IMR-90 (cell line): ENCODE results near the gene DISC1. TPM values are rescaled to one million over a fixed set of nuclear protein-coding genes. Genes with fewer than 3 reads are reported as not detected.

Experiments used
- ATAC-seq: fragments of 200-7000 bp; cut with Tn5 transposase; 2 replicates; pipeline ENCODE4 v1.9.1; 2020; ENCODE audit warnings: low read depth, mild to moderate bottlenecking, moderate library complexity
- BruUV-seq: library from RNA; stranded (reverse); fragments of 400-500 nt; replicated peaks from 2 replicates; lab custom pipeline; 2021; lab: Mats Ljungman, UMichigan
- CTCF ChIA-PET: fragments of 300-600 bp; formaldehyde crosslinking; extraction: SDS; loops from one replicate; lab custom pipeline; 2021; ENCODE audit warnings: antibody characterized with exemption; lab: Yijun Ruan, JAX
- POLR2A ChIA-PET: fragments of 300-600 bp; sonication (Branson Sonifier 250); formaldehyde crosslinking; loops from one replicate; lab custom pipeline; 2022; ENCODE audit warnings: antibody characterized with exemption; ENCODE audit not compliant: unreplicated experiment; lab: Charles Lee
- DNase-seq: peaks from one replicate; pipeline ENCODE4 v3.0.0; 2013
- H2AFZ ChIP-seq: replicated peaks from 2 replicates; pipeline ENCODE3; 2013; ENCODE audit warnings: low read length, mild to moderate bottlenecking; ENCODE audit not compliant: poor library complexity
- H2AK5ac ChIP-seq: 2 replicates; pipeline ENCODE4 v1.6.1; 2013; ENCODE audit warnings: low read depth, low read length, inconsistent platforms
- H2AK9ac ChIP-seq: replicated peaks from 2 replicates; pipeline ENCODE3; 2013; ENCODE audit warnings: mild to moderate bottlenecking, low read depth, low read length, moderate library complexity; ENCODE audit not compliant: poor library complexity
- H2BK120ac ChIP-seq: 2 replicates; pipeline ENCODE4 v1.6.1; 2013; ENCODE audit warnings: low read depth, low read length, inconsistent platforms
- H2BK15ac ChIP-seq: 3 replicates; pipeline ENCODE4 v1.6.1; 2013; ENCODE audit warnings: low read depth, low read length, inconsistent platforms
- H2BK20ac ChIP-seq: 2 replicates; pipeline ENCODE4 v1.6.1; 2013; ENCODE audit warnings: low read depth, mild to moderate bottlenecking, inconsistent platforms, low read length, moderate library complexity
- H2BK5ac ChIP-seq: 2 replicates; pipeline ENCODE4 v1.6.1; 2013; ENCODE audit warnings: mild to moderate bottlenecking, low read depth, low read length, inconsistent platforms; ENCODE audit not compliant: poor library complexity, severe bottlenecking
- H3K14ac ChIP-seq: replicated peaks from 2 replicates; pipeline ENCODE4 v1.6.1; 2013; ENCODE audit warnings: low read depth, low read length, inconsistent platforms
- H3K18ac ChIP-seq: 2 replicates; pipeline ENCODE4 v1.6.1; 2013; ENCODE audit warnings: low read depth, low read length, control low read depth
- H3K23ac ChIP-seq: 2 replicates; pipeline ENCODE4 v1.6.1; 2013; ENCODE audit warnings: low read depth, low read length, inconsistent platforms
- H3K27ac ChIP-seq: 2 replicates; pipeline ENCODE4 v1.5.1; 2013; ENCODE audit warnings: mild to moderate bottlenecking, control low read depth, low read length; ENCODE audit not compliant: insufficient read depth
- H3K27me3 ChIP-seq: 2 replicates; pipeline ENCODE4 v1.6.1; 2013; ENCODE audit warnings: low read length; ENCODE audit not compliant: control insufficient read depth, insufficient read depth
- H3K36me3 ChIP-seq: 2 replicates; pipeline ENCODE4 v1.6.1; 2013; ENCODE audit warnings: low read length, mixed read lengths; ENCODE audit not compliant: control insufficient read depth, insufficient read depth
- H3K4ac ChIP-seq: 2 replicates; pipeline ENCODE4 v1.6.1; 2013; ENCODE audit warnings: low read depth, low read length, inconsistent platforms
- H3K4me1 ChIP-seq: 2 replicates; pipeline ENCODE4 v1.6.1; 2013; ENCODE audit warnings: low read length, mixed read lengths; ENCODE audit not compliant: control insufficient read depth, insufficient read depth
- H3K4me2 ChIP-seq: 2 replicates; pipeline ENCODE4 v1.6.1; 2013; ENCODE audit warnings: low read depth, mild to moderate bottlenecking, control low read depth, low read length, moderate library complexity
- H3K4me3 ChIP-seq: 2 replicates; pipeline ENCODE4 v1.5.1; 2013; ENCODE audit warnings: low read depth, mild to moderate bottlenecking, control low read depth, low read length, moderate library complexity; ENCODE audit not compliant: insufficient read depth
- H3K56ac ChIP-seq: 2 replicates; pipeline ENCODE4 v1.6.1; 2013; ENCODE audit warnings: low read length, inconsistent platforms; ENCODE audit not compliant: insufficient read depth; ENCODE audit errors: extremely low read depth
- H3K79me1 ChIP-seq, 2 experiments: 2 replicates each; pipeline ENCODE4 v1.6.1; 2013; ENCODE audit warnings: low read length in 2 of 2, inconsistent platforms in 1 of 2, low read depth in 1 of 2
- H3K9ac ChIP-seq: 2 replicates; pipeline ENCODE4 v1.6.1; 2013; ENCODE audit warnings: low read depth, low read length, control low read depth
- H3K9me1 ChIP-seq: 2 replicates; pipeline ENCODE4 v1.6.1; 2013; ENCODE audit warnings: low read length, inconsistent platforms; ENCODE audit not compliant: insufficient read depth
- H3K9me3 ChIP-seq: 2 replicates; pipeline ENCODE4 v1.6.1; 2013; ENCODE audit warnings: low read length; ENCODE audit not compliant: control insufficient read depth, insufficient read depth
- H4K20me1 ChIP-seq: 2 replicates; pipeline ENCODE4 v1.6.1; 2013; ENCODE audit warnings: low read length, inconsistent platforms; ENCODE audit not compliant: insufficient read depth
- H4K5ac ChIP-seq: 2 replicates; pipeline ENCODE4 v1.6.1; 2013; ENCODE audit warnings: mild to moderate bottlenecking, low read depth, low read length, control low read depth
- H4K8ac ChIP-seq, 2 experiments: 2 replicates each; pipeline ENCODE4 v1.6.1; 2013; ENCODE audit warnings: low read depth in 2 of 2, low read length in 2 of 2, control low read depth in 1 of 2, inconsistent platforms in 1 of 2
- H4K91ac ChIP-seq: 2 replicates; pipeline ENCODE4 v1.6.1; 2013; ENCODE audit warnings: low read depth, low read length, inconsistent platforms; ENCODE audit not compliant: insufficient read depth
- BHLHE40 ChIP-seq: fragments of 150-350 bp; IDR thresholded peaks from 2 replicates; pipeline ENCODE4 v1.6.1; 2016; ENCODE audit warnings: mild to moderate bottlenecking, low read depth, low read length
- CEBPB ChIP-seq: IDR thresholded peaks from 2 replicates; pipeline ENCODE4 v1.6.1; 2012; ENCODE audit warnings: low read depth, low read length, improper control_type of control experiment
- CHD1 ChIP-seq: IDR thresholded peaks from 2 replicates; pipeline ENCODE4 v1.6.1; 2012; ENCODE audit warnings: low read depth, low read length, improper control_type of control experiment
- FOS ChIP-seq: fragments of 150-350 bp; IDR thresholded peaks from 2 replicates; pipeline ENCODE4 v1.6.1; 2016; ENCODE audit warnings: low read depth, low read length
- MAFK ChIP-seq: IDR thresholded peaks from 2 replicates; pipeline ENCODE4 v1.6.1; 2012; ENCODE audit warnings: low read depth, low read length, improper control_type of control experiment
- MXI1 ChIP-seq: IDR thresholded peaks from 2 replicates; pipeline ENCODE4 v1.6.1; 2012; ENCODE audit warnings: low read depth, mild to moderate bottlenecking, low read length, moderate library complexity, borderline replicate concordance
- NFE2L2 ChIP-seq: fragments of 150-350 bp; IDR thresholded peaks from 2 replicates; pipeline ENCODE4 v1.6.1; 2016; ENCODE audit warnings: low read depth, mild to moderate bottlenecking, low read length
- POLR2A ChIP-seq: IDR thresholded peaks from 2 replicates; pipeline ENCODE4 v1.6.1; 2012; ENCODE audit warnings: mild to moderate bottlenecking, low read depth, low read length
- RAD21 ChIP-seq: IDR thresholded peaks from 2 replicates; pipeline ENCODE4 v1.6.1; 2012; ENCODE audit warnings: low read length, improper control_type of control experiment
- RCOR1 ChIP-seq: IDR thresholded peaks from 2 replicates; pipeline ENCODE4 v1.6.1; 2012; ENCODE audit warnings: mild to moderate bottlenecking, low read length, improper control_type of control experiment; ENCODE audit not compliant: insufficient replicate concordance
- RFX5 ChIP-seq: IDR thresholded peaks from 2 replicates; pipeline ENCODE4 v1.8.0; 2012; ENCODE audit warnings: low read depth, mild to moderate bottlenecking, low read length, moderate library complexity
- SMC3 ChIP-seq: fragments of 150-350 bp; IDR thresholded peaks from 2 replicates; pipeline ENCODE4 v1.6.1; 2016; ENCODE audit warnings: low read depth, mild to moderate bottlenecking, antibody characterized with exemption, low read length, moderate library complexity
- USF2 ChIP-seq: fragments of 150-350 bp; IDR thresholded peaks from 2 replicates; pipeline ENCODE4 v1.6.1; 2017; ENCODE audit warnings: mild to moderate bottlenecking, antibody characterized with exemption, low read length, low read depth
- dilution Hi-C: fragments of 300-500 bp; cut with HindIII; formaldehyde crosslinking; loops from one replicate; pipeline ENCODE4 v1.14.3; 2018; ENCODE audit warnings: low sequenced_read_pairs; ENCODE audit not compliant: unreplicated experiment
- in situ Hi-C: fragments of 300-500 bp; cut with MboI; formaldehyde crosslinking; loops from 3 replicates; pipeline ENCODE4 v1.14.3; 2019; ENCODE audit warnings: low sequenced_read_pairs, inconsistent platforms, mixed read lengths
- intact Hi-C: fragments of 100-400 bp; cut with micrococcal nuclease; formaldehyde crosslinking; loops from 2 replicates; pipeline ENCODE4 v1.10.0; 2022
- polyA plus RNA-seq, 3 experiments: library from polyadenylated mRNA; depleted of rRNA; stranded (reverse); fragments of >200 nt; gene quantifications; 2 replicates each; pipeline ENCODE4 v1.2.3, GENCODE V29; 2012; ENCODE audit warnings: low replicate concordance in 1 of 3
- total RNA-seq: library from RNA; depleted of rRNA; stranded (reverse); fragments of >200 nt; gene quantifications from 2 replicates; pipeline ENCODE4 v1.2.3, GENCODE V29; 2012
- TF ChIP-seq, protein P1 (sequence below): fragments of 150-350 bp; IDR thresholded peaks from 2 replicates; pipeline ENCODE4 v1.6.1; 2016; ENCODE audit warnings: low read depth, mild to moderate bottlenecking, low read length, moderate library complexity, borderline replicate concordance
- TF ChIP-seq, protein P2 (sequence below): conservative IDR thresholded peaks from 2 replicates; pipeline ENCODE4 v1.5.1; 2012; ENCODE audit warnings: mild to moderate bottlenecking, low read depth, low read length, improper control_type of control experiment

The DISC1 gene
- total and polyA plus RNA-seq, 2 of the 4 experiments (the other 2 are of a cell fraction), result 2.2 to 7.0 TPM

DNA sequence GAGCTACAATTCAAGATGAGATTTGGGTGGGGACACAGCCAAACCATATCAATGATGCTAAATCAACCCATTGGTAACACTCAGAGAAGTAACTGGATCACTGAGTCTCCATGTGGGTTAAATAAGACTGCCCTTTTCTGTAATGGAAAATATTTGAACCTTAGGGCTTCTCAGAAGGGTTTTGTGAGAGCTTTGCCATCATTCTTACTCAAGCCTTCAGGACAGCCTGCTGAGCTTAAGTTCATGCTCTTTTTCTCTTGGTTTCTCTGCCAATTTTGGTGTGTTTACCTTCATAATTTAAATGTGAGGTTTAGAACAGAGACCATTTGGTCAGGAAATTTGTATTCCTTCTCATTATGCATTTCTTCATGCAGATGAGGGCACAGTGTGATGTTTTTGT is 74.7 kb downstream of the DISC1 start:
- H3K36me3 ChIP-seq, result peaks cover 3% of the 10 kb centered on the region; the same call in 1 of the 2 replicates
- no peaks in the 10 kb centered on the region for H3K9me3 ChIP-seq
- ChIA-PET POLR2A (no interaction called here), CTCF (no interaction called here)
- H3K23ac ChIP-seq, result no peak overlapping the region
- H3K4me1 ChIP-seq, result peaks cover 18% of the 10 kb centered on the region
- no peak overlapping the region for H2AK5ac ChIP-seq
- H2BK5ac ChIP-seq, result no peak overlapping the region
- no peak overlapping the region for H3K14ac ChIP-seq
- H2AK9ac ChIP-seq, result no peak overlapping the region
- BruUV-seq, result no TSS peak
- H3K79me1 ChIP-seq, result peaks cover 0 to 3% of the 10 kb centered on the region in 2 experiments; a peak in 1 of 4 replicates
- H3K4ac ChIP-seq, result no peak overlapping the region
- intact Hi-C loops (no loop called here), dilution Hi-C loops (no loop called here), in situ Hi-C loops (no loop called here)
- no peak overlapping the region for H3K56ac ChIP-seq
- TF ChIP-seq, protein P1, sequence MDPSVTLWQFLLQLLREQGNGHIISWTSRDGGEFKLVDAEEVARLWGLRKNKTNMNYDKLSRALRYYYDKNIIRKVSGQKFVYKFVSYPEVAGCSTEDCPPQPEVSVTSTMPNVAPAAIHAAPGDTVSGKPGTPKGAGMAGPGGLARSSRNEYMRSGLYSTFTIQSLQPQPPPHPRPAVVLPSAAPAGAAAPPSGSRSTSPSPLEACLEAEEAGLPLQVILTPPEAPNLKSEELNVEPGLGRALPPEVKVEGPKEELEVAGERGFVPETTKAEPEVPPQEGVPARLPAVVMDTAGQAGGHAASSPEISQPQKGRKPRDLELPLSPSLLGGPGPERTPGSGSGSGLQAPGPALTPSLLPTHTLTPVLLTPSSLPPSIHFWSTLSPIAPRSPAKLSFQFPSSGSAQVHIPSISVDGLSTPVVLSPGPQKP, result no peak
- TF ChIP-seq MAFK (no peak), RFX5 (no peak), NFE2L2 (no peak), RCOR1 (no peak), POLR2A (no peak), RAD21 (no peak), USF2 (no peak), MXI1 (no peak), FOS (no peak), SMC3 (no peak), CHD1 (no peak), CEBPB (no peak), BHLHE40 (no peak)
- TF ChIP-seq, protein P2, sequence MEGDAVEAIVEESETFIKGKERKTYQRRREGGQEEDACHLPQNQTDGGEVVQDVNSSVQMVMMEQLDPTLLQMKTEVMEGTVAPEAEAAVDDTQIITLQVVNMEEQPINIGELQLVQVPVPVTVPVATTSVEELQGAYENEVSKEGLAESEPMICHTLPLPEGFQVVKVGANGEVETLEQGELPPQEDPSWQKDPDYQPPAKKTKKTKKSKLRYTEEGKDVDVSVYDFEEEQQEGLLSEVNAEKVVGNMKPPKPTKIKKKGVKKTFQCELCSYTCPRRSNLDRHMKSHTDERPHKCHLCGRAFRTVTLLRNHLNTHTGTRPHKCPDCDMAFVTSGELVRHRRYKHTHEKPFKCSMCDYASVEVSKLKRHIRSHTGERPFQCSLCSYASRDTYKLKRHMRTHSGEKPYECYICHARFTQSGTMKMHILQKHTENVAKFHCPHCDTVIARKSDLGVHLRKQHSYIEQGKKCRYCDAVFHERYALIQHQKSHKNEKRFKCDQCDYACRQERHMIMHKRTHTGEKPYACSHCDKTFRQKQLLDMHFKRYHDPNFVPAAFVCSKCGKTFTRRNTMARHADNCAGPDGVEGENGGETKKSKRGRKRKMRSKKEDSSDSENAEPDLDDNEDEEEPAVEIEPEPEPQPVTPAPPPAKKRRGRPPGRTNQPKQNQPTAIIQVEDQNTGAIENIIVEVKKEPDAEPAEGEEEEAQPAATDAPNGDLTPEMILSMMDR, result no peak
- DNase-seq, result no peak
- H4K91ac ChIP-seq, result no peak overlapping the region
- H4K5ac ChIP-seq, result peak overlapping the region; percentile 32; the same call in 1 of the 2 replicates
- H4K8ac ChIP-seq, result no peak overlapping the region
- H2AFZ ChIP-seq, result no peak overlapping the region
- no peak for ATAC-seq
- no peak overlapping the region for H3K27ac ChIP-seq
- H3K9me1 ChIP-seq, result peaks cover 7% of the 10 kb centered on the region
- no peak overlapping the region for H2BK15ac ChIP-seq
- no peak overlapping the region for H3K4me3 ChIP-seq
- H3K4me2 ChIP-seq, result peak overlapping the region; percentile 38; the same call in 1 of the 2 replicates
- H2BK20ac ChIP-seq, result no peak overlapping the region
- peak overlapping the region; percentile 14; the same call in 1 of the 2 replicates for H3K18ac ChIP-seq
- no peak overlapping the region for H2BK120ac ChIP-seq
- H4K20me1 ChIP-seq, result no peaks in the 10 kb centered on the region
- H3K27me3 ChIP-seq, result no peaks in the 10 kb centered on the region
- no peak overlapping the region for H3K9ac ChIP-seq
